SU-DHL-6 (cell line): ENCODE results near the gene C3AR1.

ENCODE experiments used
- H2AFZ ChIP-seq: fragments of 200-600 bp; sonication (generic); 2 replicates; pipeline ENCODE4 v1.6.1; 2014; ENCODE audit warnings: low read depth, mild to moderate bottlenecking, moderate library complexity, mixed read lengths, antibody characterized with exemption, low read length; ENCODE audit not compliant: severe bottlenecking
- H3F3A ChIP-seq: fragments of 200-600 bp; shearing (Covaris generic); 2 replicates; pipeline ENCODE4 v1.6.0; 2016; ENCODE audit warnings: antibody characterized with exemption, mild to moderate bottlenecking; ENCODE audit not compliant: insufficient read depth
- H3K27ac ChIP-seq: fragments of 200-600 bp; sonication (generic); 2 replicates; pipeline ENCODE4 v1.5.1; 2016; ENCODE audit warnings: low read depth, mild to moderate bottlenecking, low read length, moderate library complexity, mixed read lengths
- H3K27me3 ChIP-seq: fragments of 200-600 bp; sonication (generic), shearing (Covaris generic); 2 replicates; pipeline ENCODE4 v1.6.0; 2014; ENCODE audit warnings: mild to moderate bottlenecking, low read length
- H3K36me3 ChIP-seq: fragments of 200-600 bp; sonication (generic); 2 replicates; pipeline ENCODE4 v1.6.1; 2014; ENCODE audit warnings: mild to moderate bottlenecking, low read length, mixed read lengths
- H3K4me2 ChIP-seq: fragments of 300-600, 200-600 bp; shearing (Covaris generic), sonication (generic); 2 replicates; pipeline ENCODE4 v1.6.0; 2014; ENCODE audit warnings: low read length, low read depth, mild to moderate bottlenecking; ENCODE audit not compliant: poor library complexity, severe bottlenecking
- H3K4me3 ChIP-seq: fragments of 200-600 bp; sonication (generic); 2 replicates; pipeline ENCODE4 v1.5.1; 2014; ENCODE audit warnings: antibody characterized with exemption, low read length, mild to moderate bottlenecking, mixed read lengths; ENCODE audit not compliant: insufficient read depth, poor library complexity, severe bottlenecking
- H3K79me2 ChIP-seq: fragments of 200-600 bp; sonication (generic); 2 replicates; pipeline ENCODE4 v1.6.1; 2014; ENCODE audit warnings: mild to moderate bottlenecking, low read length, moderate library complexity; ENCODE audit not compliant: insufficient read depth
- H3K9ac ChIP-seq: fragments of 200-600 bp; sonication (generic); 2 replicates; pipeline ENCODE4 v1.7.0; 2014; ENCODE audit warnings: mild to moderate bottlenecking, low read length
- H3K9me2 ChIP-seq: fragments of 200-600 bp; sonication (generic); replicated peaks from 2 replicates; pipeline ENCODE4 v1.6.1; 2014; ENCODE audit warnings: low read length; ENCODE audit not compliant: insufficient read depth
- H3K9me3 ChIP-seq: fragments of 200-600 bp; sonication (generic); 2 replicates; pipeline ENCODE4 v1.6.1; 2014; ENCODE audit warnings: low read length, mixed read lengths; ENCODE audit not compliant: insufficient read depth
- H4K20me1 ChIP-seq: fragments of 200-600 bp; sonication (generic); 2 replicates; pipeline ENCODE4 v1.6.1; 2014; ENCODE audit warnings: low read depth, mild to moderate bottlenecking, antibody characterized with exemption, low read length, moderate library complexity, mixed read lengths
- EZH2phosphoT487 ChIP-seq: fragments of 200-600 bp; sonication (generic), shearing (Covaris generic); conservative IDR thresholded peaks from 2 replicates; pipeline ENCODE4 v1.6.1; 2018; ENCODE audit warnings: mild to moderate bottlenecking, antibody characterized with exemption, low read length, moderate library complexity, mixed read lengths
- TF ChIP-seq, protein P1 (sequence below): fragments of 200-600 bp; sonication (generic); IDR thresholded peaks from one replicate; pipeline ENCODE4 v1.5.1; 2017; ENCODE audit warnings: antibody characterized with exemption, mild to moderate bottlenecking, low read length, moderate library complexity; ENCODE audit not compliant: insufficient read depth, poor library complexity, severe bottlenecking

Gene C3AR1

GRCh38 chr12:8028267-8028666 is 37.9 kb downstream of the C3AR1 start:
- H3K9ac ChIP-seq, result no peak overlapping the region
- H3K36me3 ChIP-seq, result no peaks in the 10 kb centered on the region
- H3K27ac ChIP-seq, result no peak overlapping the region
- no peak overlapping the region for H2AFZ ChIP-seq
- H3K79me2 ChIP-seq, result no peaks in the 10 kb centered on the region
- no peaks in the 10 kb centered on the region for H3K9me3 ChIP-seq
- peaks cover 12% of the 10 kb centered on the region; the same call in 1 of the 2 replicates for H3F3A ChIP-seq
- TF ChIP-seq EZH2phosphoT487, result no peak
- TF ChIP-seq, protein P1, sequence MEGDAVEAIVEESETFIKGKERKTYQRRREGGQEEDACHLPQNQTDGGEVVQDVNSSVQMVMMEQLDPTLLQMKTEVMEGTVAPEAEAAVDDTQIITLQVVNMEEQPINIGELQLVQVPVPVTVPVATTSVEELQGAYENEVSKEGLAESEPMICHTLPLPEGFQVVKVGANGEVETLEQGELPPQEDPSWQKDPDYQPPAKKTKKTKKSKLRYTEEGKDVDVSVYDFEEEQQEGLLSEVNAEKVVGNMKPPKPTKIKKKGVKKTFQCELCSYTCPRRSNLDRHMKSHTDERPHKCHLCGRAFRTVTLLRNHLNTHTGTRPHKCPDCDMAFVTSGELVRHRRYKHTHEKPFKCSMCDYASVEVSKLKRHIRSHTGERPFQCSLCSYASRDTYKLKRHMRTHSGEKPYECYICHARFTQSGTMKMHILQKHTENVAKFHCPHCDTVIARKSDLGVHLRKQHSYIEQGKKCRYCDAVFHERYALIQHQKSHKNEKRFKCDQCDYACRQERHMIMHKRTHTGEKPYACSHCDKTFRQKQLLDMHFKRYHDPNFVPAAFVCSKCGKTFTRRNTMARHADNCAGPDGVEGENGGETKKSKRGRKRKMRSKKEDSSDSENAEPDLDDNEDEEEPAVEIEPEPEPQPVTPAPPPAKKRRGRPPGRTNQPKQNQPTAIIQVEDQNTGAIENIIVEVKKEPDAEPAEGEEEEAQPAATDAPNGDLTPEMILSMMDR, result no peak
- H3K9me2 ChIP-seq, result no peaks in the 10 kb centered on the region
- H3K4me3 ChIP-seq, result no peak overlapping the region
- no peak overlapping the region for H3K4me2 ChIP-seq
- H4K20me1 ChIP-seq, result no peaks in the 10 kb centered on the region
- no peaks in the 10 kb centered on the region for H3K27me3 ChIP-seq

DNA sequence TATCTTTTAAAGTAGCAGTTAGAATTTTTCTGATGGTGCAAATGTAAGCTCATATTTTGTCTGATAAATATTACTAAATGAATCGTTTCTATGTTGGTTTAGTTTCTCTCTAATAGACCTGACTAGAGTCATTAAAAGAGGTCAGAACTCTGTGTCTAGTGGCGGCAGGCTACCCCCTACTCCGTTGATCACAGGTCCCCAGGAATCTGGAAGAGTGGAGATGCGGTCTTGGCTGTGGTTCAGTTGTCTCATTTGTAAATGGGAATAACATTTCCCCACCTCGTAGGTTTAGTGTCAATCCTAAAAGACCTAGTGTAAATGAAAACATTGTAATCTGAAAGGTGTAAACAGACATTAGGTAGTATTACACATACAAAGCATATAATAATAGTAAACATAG is 38.3 kb downstream of the C3AR1 start:
- Histone ChIP-seq H3K9me3 (no peaks in the 10 kb centered on the region), H3K4me3 (no peak overlapping the region), H3K4me2 (no peak overlapping the region), H3F3A (peaks cover 12% of the 10 kb centered on the region; the same call in 1 of the 2 replicates), H3K9me2 (no peaks in the 10 kb centered on the region), H3K36me3 (no peaks in the 10 kb centered on the region), H3K9ac (no peak overlapping the region), H3K27ac (no peak overlapping the region), H3K79me2 (no peaks in the 10 kb centered on the region), H2AFZ (no peak overlapping the region), H4K20me1 (no peaks in the 10 kb centered on the region), H3K27me3 (no peaks in the 10 kb centered on the region)
- no peak for TF ChIP-seq EZH2phosphoT487
- TF ChIP-seq, protein P1, result no peak

- Histone ChIP-seq H3K36me3 (no peaks in the 10 kb centered on the region), H3F3A (peaks cover 12% of the 10 kb centered on the region; the same call in 1 of the 2 replicates), H3K9ac (peak overlapping the region; percentile 77), H3K27ac (peak overlapping the region; percentile 70), H3K9me2 (no peaks in the 10 kb centered on the region), H2AFZ (peak overlapping the region; percentile 95), H4K20me1 (no peaks in the 10 kb centered on the region), H3K79me2 (no peaks in the 10 kb centered on the region), H3K27me3 (no peaks in the 10 kb centered on the region), H3K4me2 (peak overlapping the region; percentile 92), H3K4me3 (peak overlapping the region; percentile 81), H3K9me3 (no peaks in the 10 kb centered on the region)
- TF ChIP-seq, protein P1, result no peak
- TF ChIP-seq EZH2phosphoT487, result no peak
Measured at GRCh38 chr12:8026291-8026900, 39.8 kb downstream of the C3AR1 start.
